ENCODE data around the gene RAB4A.

Gene RAB4A

GRCh38 chr1:229227298-229227919 lies 43.5 kb upstream of the RAB4A start:
- TF ChIP-seq CTCF (IDR thresholded peaks at IDR 0.05; ENCODE audit: insufficient read depth, low read length) (peak; percentile 61), POLR2AphosphoS5 (IDR thresholded peaks at IDR 0.05; ENCODE audit: low read depth) (no peak), REST (IDR thresholded peaks at IDR 0.05; ENCODE audit: insufficient replicate concordance, low read depth) (no peak), SPI1 (IDR thresholded peaks at IDR 0.05; ENCODE audit: borderline replicate concordance, low read depth) (no peak)
- DNase-seq (ENCODE audit: low read depth in 1 of 2, low spot score in 1 of 2): peak; percentile 54 to 83

GRCh38 chr1:229228522-229228921 lies 42.4 kb upstream of the RAB4A start:
- H3K4me3 ChIP-seq (replicated peaks; ENCODE audit: insufficient read depth, low read length): no peak overlapping the region
- TF ChIP-seq GABPA (IDR thresholded peaks at IDR 0.05; ENCODE audit: low read depth) (no peak), POLR2AphosphoS5 (IDR thresholded peaks at IDR 0.05; ENCODE audit: low read depth) (no peak), REST (IDR thresholded peaks at IDR 0.05; ENCODE audit: insufficient replicate concordance, low read depth) (no peak)
- no peaks in the 10 kb centered on the region for H3K27me3 ChIP-seq (ENCODE audit: insufficient read depth, poor library complexity, severe bottlenecking)
- H3K27ac ChIP-seq (replicated peaks): no peak overlapping the region
- no peak for DNase-seq (ENCODE audit: low read depth in 1 of 2, low spot score in 1 of 2)

More at GRCh38 chr1:229227298-229227919, 43.5 kb upstream of the RAB4A start:
- Histone ChIP-seq H3K4me3 (replicated peaks; ENCODE audit: insufficient read depth, low read length) (no peak overlapping the region), H3K27ac (replicated peaks) (no peak overlapping the region), H3K27me3 (ENCODE audit: insufficient read depth, poor library complexity, severe bottlenecking) (no peaks in the 10 kb centered on the region)

GRCh38 chr1:229229137-229229720 lies 41.7 kb upstream of the RAB4A start:
- Histone ChIP-seq H3K27me3 (ENCODE audit: insufficient read depth, poor library complexity, severe bottlenecking) (no peaks in the 10 kb centered on the region), H3K27ac (replicated peaks) (peak overlapping the region; percentile 27; the same call in 1 of the 2 replicates), H3K4me3 (replicated peaks; ENCODE audit: insufficient read depth, low read length) (no peak overlapping the region)
- DNase-seq (ENCODE audit: low read depth in 1 of 2, low spot score in 1 of 2): peak in 1 of 2 experiments; percentile 50
- TF ChIP-seq REST (IDR thresholded peaks at IDR 0.05; ENCODE audit: insufficient replicate concordance, low read depth) (no peak), GABPA (IDR thresholded peaks at IDR 0.05; ENCODE audit: low read depth) (no peak), SPI1 (IDR thresholded peaks at IDR 0.05; ENCODE audit: borderline replicate concordance, low read depth) (no peak), CTCF (IDR thresholded peaks at IDR 0.05; ENCODE audit: insufficient read depth, low read length) (no peak), POLR2AphosphoS5 (IDR thresholded peaks at IDR 0.05; ENCODE audit: low read depth) (no peak)
